ENCODE data around the gene PLCL2.
"Not testable (repeated sequence)": the region's sequence is repeated elsewhere in the genome, so short reads cannot be mapped to it uniquely, and the experiment has no call there.

Gene PLCL2

DNA sequence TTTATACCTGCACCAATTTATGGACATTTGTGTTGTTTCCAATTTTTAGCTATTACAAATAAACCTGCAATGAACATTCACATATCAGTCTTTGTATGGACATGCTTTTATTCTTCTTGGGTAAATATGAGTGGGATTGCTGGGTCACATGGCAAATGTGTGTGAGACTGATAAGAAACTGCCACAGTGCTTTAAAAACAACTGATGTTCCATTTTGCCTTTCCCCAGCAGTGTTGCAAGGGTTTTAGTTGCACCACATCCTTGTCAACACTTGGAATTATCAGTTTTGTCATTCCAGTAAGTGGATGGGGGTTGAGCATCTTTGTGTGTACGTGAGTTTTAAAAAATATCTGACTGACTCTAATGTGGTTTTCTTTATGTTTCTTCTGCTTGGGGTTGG is 191.2 kb downstream of the PLCL2 start:
- no peak for DNase-seq (ENCODE audit: low spot score)

DNA sequence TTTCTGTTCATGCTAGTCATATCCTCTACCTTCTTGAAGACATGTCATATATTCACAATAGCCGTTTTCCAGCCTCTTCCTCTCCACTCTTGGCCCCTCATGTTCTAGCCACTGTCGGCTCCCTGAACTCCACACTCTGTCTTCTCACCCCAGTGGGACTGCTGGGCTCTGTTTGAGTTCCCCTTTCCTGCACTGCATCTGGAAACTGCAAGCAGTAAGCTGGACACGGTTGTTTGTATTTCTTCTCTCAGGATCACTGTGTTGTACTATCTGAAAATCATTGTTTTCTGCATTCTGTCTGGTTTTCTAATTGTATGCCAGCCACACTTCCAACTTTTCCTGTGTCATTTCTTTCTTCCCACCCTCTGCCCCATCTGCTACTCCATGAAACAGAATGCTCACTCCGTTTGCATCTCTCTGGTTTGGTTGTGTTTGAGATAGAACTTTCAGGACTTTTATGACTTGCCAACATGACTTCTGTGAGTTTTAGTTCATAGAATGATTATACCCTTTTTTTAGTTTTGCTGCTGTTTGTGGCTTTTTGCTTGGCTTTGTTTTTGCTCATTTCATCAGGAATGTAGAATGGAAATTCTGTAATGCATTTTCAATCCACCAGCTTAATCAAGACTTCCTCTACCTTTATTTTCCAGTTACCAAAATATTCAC is 192.3 kb downstream of the PLCL2 start:
- DNase-seq (ENCODE audit: low spot score): no peak

GRCh38 chr3:17077606-17078005 is 192.9 kb downstream of the PLCL2 start:
- no peak for DNase-seq (ENCODE audit: low spot score)

DNA sequence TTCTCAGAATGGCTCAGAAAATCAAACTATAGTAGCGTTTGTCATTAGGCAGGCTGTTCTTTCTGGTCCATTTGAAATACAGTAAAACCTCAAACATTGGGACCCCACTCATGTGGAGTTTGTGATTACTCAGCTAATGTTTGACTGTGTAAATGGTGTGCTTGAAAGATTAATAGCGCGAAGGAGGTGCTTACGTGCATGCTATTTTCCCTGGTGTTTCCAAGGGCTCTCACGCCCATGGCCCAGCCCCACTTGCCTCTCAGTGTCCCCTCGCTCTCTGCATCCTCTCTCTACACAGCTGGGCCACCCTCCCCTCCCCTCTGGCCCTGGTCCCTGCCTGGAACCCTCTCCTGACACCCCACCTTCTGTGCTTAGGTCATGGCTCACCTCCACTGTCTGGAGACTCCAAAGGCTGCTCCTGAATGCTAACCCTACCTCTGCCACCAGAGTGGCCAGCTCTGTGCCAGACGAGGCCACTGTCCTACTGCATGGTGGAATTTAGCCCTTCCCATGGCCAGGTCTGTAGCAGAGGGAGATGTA is 194.2 kb downstream of the PLCL2 start:
- DNase-seq (ENCODE audit: low spot score): no peak

- DNase-seq (ENCODE audit: low spot score): no peak
These were observed 195.2 kb downstream of the PLCL2 start for GRCh38 chr3:17079933-17080332.

DNA sequence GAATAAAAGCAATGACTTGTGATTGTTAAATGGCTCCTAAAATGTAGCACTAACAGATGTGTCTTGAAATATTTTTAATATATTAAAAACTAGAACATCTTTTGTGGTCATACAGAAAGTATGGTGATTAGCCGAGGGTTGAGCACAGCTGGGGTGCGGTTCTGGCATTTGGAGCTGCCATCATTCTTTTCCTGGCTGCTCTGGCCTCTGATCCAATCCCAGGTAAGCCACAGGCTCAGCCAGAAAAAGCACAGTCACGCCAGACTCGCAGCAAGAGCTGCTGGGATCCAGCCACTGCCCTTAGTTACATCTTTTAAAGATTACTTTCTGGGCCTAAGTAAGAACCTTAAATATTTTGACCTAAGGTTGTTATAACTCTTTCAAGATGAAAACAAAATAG is 196.8 kb downstream of the PLCL2 start:
- DNase-seq (ENCODE audit: low spot score): no peak

DNA sequence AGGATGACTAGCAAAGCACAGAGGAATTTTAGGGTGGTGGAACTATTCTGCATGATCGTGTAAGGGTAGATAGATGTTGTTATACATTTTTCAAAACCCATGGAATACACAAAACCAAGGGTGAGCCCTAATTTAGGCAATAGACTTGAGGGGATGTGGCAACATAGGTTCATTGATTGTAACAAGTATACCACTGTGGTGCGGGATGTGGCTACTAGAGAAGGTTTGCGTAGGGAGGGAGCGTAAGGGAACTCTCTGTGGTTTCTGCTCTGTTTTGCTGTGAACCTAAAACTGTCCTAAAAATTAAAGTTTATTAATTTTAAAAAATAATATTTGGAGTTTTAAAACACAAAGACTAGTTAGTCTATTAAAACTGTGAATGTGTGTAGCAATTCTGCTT is 202.8 kb downstream of the PLCL2 start:
- DNase-seq (ENCODE audit: low spot score): no peak

DNA sequence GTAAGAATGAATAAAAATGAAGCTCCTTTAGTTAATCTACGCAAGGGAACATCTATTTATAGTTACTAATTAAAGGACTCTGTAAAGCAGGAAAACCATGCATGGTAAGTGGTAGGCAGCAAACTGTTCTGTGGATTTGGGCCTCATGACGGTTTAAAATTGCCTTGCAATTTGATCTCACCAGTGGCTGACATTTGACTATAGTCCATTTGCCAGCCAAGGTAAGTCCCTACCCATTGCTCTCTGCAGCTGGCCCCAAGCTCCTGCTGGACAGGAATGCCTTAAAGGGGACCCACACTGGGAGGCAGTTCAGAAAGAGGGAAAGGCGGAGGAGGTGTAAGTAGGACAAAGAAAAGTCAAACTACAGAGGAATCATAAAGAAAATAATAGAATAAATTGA is 203.3 kb downstream of the PLCL2 start:
- DNase-seq (ENCODE audit: low spot score): no peak

DNA sequence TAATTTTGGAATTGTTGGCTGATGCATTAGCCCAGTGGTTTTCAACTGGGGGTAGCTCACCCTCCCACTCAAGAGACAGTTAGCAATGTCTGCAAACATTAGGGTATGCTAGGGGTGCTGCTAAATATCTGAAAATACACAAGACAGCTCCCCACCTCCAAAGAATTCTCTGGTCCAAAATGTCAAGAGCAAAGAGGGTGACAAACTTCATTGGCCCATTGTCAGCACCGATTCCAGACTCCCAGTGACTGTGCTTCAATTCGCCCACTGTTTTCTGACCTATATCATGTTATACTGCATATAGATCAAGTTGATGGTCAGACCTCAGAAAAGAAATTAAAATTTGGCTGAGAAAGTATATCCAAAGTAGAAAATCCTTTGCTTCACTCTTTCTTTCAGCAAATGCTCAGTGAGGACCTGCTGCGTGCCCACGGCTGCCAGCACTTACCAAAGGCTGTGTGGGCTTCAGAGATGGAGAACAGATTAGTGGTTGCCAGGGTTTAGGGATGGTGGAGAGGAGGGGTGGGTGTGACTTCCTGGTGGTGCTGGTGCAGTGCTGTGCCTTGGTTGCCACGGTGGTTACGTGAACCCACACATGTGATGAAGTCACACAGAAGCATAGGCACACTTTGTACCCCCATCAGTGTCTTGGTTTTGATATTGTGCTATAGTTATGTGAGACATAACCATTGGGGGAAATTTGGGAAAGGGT is 204.0 kb downstream of the PLCL2 start:
- DNase-seq (ENCODE audit: low spot score): no peak

DNA sequence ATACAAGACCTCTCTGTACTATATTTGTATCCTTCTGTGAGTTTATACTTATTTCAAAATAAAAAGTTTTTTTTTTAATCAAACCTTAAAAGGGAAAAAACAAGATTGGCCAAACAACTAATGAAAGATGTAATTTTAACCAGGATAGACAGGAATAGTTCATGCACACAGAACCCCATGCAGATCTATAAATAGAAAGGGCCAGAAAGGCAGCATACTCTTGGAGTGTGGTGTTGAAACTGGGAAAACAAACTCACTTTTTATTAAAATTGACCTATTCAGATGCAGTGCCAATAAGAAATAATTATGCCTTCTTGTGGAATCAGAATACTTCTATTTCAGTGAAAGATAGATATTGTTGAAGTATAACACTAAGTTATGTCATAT is 204.6 kb downstream of the PLCL2 start:
- DNase-seq (ENCODE audit: low spot score): no peak

GRCh38 chr3:17090280-17090983 is 205.7 kb downstream of the PLCL2 start:
- DNase-seq (ENCODE audit: low spot score): no peak

GRCh38 chr3:17091910-17092582 is 207.3 kb downstream of the PLCL2 start:
- no peak for DNase-seq (ENCODE audit: low spot score)

GRCh38 chr3:17092583-17092933 is 207.8 kb downstream of the PLCL2 start:
- no peak for DNase-seq (ENCODE audit: low spot score)

- no peak for DNase-seq (ENCODE audit: low spot score)
These were observed 209.8 kb downstream of the PLCL2 start for GRCh38 chr3:17094551-17094950.

GRCh38 chr3:17103579-17103978 is 218.8 kb downstream of the PLCL2 start:
- no peak for DNase-seq (ENCODE audit: low spot score)

DNA sequence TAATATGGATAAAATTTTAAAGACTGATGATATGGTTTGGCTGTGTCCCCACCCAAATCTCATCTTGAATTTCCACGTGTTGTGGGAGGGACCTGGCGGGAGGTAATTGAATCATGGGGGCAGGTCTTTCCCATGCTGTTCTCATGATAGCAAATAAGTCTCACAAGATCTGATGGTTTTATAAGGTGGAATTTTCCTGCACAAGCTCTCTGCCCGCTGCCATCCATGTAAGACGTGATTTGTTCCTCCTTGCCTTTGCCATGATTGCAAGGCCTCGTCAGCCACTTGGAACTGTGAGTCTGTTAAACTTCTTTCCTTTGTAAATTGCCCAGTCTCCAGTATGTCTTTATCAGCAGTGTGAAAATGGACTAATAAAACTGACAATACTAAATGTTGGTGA is 222.0 kb downstream of the PLCL2 start:
- not testable (repeated sequence) for DNase-seq (ENCODE audit: low spot score)

DNA sequence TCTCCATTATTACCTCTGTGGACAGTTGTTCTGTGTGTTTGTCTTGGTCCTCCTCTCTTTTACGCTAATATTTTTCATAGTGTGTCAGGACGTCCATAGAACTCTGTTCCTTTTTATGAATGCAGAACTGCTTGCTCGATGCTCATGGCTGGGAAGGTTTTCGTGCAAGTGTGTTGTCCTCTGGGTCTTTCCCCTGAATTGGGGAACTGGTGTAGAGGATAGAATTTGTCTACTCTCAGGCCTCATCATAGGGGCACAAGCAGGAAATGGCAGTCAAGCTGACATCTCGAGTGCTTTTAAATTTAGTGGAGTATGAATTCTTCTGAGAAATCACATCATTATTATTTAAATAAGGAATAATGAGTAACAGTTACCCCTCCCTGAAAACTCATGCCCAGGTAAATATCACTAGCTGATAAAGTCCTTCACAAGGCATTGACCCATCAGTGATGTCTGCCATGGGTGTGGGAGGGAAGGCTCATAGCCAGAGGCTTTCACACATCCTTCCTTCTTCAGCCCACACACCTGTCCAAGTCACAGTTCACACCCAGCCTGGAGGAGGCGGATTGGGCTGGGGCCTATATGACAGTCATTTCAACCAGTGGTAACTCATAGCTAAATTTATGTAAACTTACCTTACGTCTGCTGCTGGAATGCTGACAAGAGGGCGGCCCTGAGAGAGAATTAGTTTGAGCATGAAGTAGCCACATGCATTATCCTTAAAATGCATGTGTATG is 226.1 kb downstream of the PLCL2 start:
- no peak for DNase-seq (ENCODE audit: low spot score)

DNA sequence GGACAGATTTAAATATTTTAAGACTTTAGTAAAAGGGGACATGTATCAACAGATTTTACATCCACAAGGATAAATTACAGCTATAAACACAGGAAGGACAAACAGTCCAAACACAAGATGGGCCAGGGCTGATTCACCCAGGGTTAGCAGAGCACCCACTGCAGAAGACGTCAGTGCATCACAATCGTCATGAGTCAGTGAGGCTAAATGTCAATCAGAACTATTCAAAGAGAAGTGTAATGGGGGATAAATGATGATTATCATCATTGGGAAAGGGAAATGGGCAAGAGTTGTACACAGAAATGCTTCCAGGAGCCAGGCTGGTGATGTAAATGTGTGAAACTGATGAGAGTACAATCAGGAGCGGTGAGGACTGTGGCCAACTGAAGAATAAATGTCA is 226.8 kb downstream of the PLCL2 start:
- DNase-seq (ENCODE audit: low spot score): no peak

GRCh38 chr3:17115186-17115585 is 230.4 kb downstream of the PLCL2 start:
- no peak for DNase-seq (ENCODE audit: low spot score)

DNA sequence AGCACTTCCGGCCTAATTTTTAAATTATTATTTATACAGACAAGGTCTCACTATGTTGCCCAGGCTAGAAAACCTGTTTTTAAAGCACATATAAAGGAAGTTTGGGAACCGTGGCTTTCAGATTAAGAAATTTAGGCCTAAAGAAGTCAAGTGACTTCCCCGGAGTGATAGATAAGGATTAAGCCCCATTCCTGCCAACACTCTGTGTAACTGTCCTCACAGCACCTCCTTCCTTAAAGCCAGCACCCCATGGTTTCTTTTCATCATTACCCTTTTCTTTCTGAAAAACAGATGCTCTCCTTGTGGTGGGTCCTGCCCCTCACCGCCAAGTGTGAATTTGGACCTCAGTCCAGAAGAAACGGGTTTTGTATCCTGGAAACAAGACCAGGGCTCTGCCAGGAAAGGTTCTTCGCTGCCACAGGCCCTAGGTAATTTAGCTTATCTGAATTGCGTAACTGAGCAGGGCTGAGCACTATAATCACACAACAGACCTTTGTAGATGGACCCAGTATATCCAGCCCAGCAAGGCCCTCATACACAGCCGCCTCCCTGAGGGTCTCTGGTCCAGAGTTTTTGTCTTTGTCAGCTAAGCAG is 231.3 kb downstream of the PLCL2 start:
- no peak for DNase-seq (ENCODE audit: low spot score)

DNA sequence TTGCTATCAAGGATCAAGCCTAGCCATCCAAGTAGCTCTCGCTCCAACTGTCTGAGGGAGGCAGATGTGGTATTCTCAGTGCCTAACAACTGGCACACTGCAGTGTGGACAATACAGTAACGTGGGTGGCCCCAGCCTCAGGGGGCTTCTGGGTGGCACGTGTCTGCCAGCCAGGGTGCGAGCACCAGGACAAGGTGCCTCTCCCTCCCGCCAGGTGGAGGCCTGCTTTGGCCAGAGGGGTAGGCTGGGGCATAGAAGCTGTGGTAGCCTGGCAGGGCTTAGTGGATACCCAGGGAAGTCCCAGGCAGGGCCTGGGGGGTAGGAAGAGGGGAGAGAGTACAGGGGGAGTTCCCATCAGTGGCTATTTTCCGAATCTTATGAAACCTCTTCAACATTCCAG is 234.0 kb downstream of the PLCL2 start:
- no peak for DNase-seq (ENCODE audit: low spot score)
